Right ventricle myocardium inferior (tissue), 1 donor: ENCODE results near the gene RHBDF2. TPM values are rescaled to one million over a fixed set of nuclear protein-coding genes. Genes with fewer than 3 reads are reported as not detected.

Source experiments
- ATAC-seq: fragments of 200-7000 bp; cut with Tn5 transposase; one replicate; pipeline ENCODE4 v1.9.1; 2020; ENCODE audit warnings: mild to moderate bottlenecking, moderate library complexity
- DNase-seq: peaks from one replicate; pipeline ENCODE4 v3.0.0; 2021; ENCODE audit errors: missing footprints
- intact Hi-C: fragments of 100-400 bp; cut with DNase I; formaldehyde crosslinking; loops from one replicate; pipeline ENCODE4 v1.11.0; 2022
- total RNA-seq: library from RNA; stranded (reverse); fragmentation: NEBNext Ultra II Directional; extraction: Animal tissue kit (Norgen Biotek cat#: 25700); gene quantifications from one replicate; pipeline ENCODE4 v1.2.1, GENCODE V29; 2021
- donor health status: DM: no; HTN: yes; CAD: no; lungs with severe emphysema.

Gene RHBDF2
- total RNA-seq, 1 donor from 2014 or later = 17.9 TPM

GRCh38 chr17:76492989-76493501 lies 8.2 kb downstream of the RHBDF2 start:
- intact Hi-C loops = no loop called here
- ATAC-seq = peak; percentile 59
- DNase-seq = peak; percentile 92

- intact Hi-C loops = no loop called here
- DNase-seq (no peak), ATAC-seq (peak; percentile 25)
These were observed 8.9 kb downstream of the RHBDF2 start for GRCh38 chr17:76492123-76492988.

GRCh38 chr17:76491271-76492122 lies 9.7 kb downstream of the RHBDF2 start:
- intact Hi-C loops = no loop called here
- DNase-seq (peak; percentile 79), ATAC-seq (peak; percentile 41)

- DNase-seq (no peak), ATAC-seq (no peak)
- intact Hi-C loops = no loop called here
These were observed 11.0 kb downstream of the RHBDF2 start for GRCh38 chr17:76490112-76490710.

GRCh38 chr17:76487451-76488192 lies 13.6 kb downstream of the RHBDF2 start:
- ATAC-seq = no peak
- intact Hi-C loops = no loop called here

GRCh38 chr17:76485569-76485968 lies 15.7 kb downstream of the RHBDF2 start:
- peak; percentile 80 for DNase-seq
- ATAC-seq = peak; percentile 65
- intact Hi-C loops = no loop called here

More at GRCh38 chr17:76487451-76488192, 13.6 kb downstream of the RHBDF2 start:
- no peak for DNase-seq

GRCh38 chr17:76484228-76484725 lies 16.9 kb downstream of the RHBDF2 start:
- intact Hi-C loops = no loop called here
- DNase-seq (no peak), ATAC-seq (no peak)

- peak; percentile 36 for ATAC-seq
- intact Hi-C loops = no loop called here
- peak; percentile 64 for DNase-seq
These were observed 20.1 kb downstream of the RHBDF2 start for GRCh38 chr17:76481071-76481655.

- intact Hi-C loops = no loop called here
- no peak for ATAC-seq
- DNase-seq = peak; percentile 28
These were observed 20.6 kb downstream of the RHBDF2 start for GRCh38 chr17:76480632-76481031.

GRCh38 chr17:76479515-76480060 lies 21.6 kb downstream of the RHBDF2 start:
- DNase-seq (no peak), ATAC-seq (no peak)
- intact Hi-C loops = no loop called here

GRCh38 chr17:76478730-76479514 lies 22.3 kb downstream of the RHBDF2 start:
- peak; percentile 31 for DNase-seq
- intact Hi-C loops = no loop called here

GRCh38 chr17:76478097-76478496 lies 23.1 kb downstream of the RHBDF2 start:
- intact Hi-C loops = no loop called here
- DNase-seq (no peak), ATAC-seq (no peak)

More at GRCh38 chr17:76478730-76479514, 22.3 kb downstream of the RHBDF2 start:
- ATAC-seq = no peak

- ATAC-seq (no peak), DNase-seq (peak; percentile 32)
- intact Hi-C loops = no loop called here
These were observed 23.6 kb downstream of the RHBDF2 start for GRCh38 chr17:76477576-76477975.

GRCh38 chr17:76476736-76477135 lies 24.5 kb downstream of the RHBDF2 start:
- intact Hi-C loops = no loop called here
- no peak for ATAC-seq
- DNase-seq = peak; percentile 58

GRCh38 chr17:76475302-76475701 lies 25.9 kb downstream of the RHBDF2 start:
- ATAC-seq = no peak
- intact Hi-C loops = no loop called here
- DNase-seq = peak; percentile 27

GRCh38 chr17:76474894-76475293 lies 26.3 kb downstream of the RHBDF2 start:
- intact Hi-C loops = no loop called here
- DNase-seq (peak; percentile 67), ATAC-seq (no peak)

GRCh38 chr17:76474238-76474637 lies 27.0 kb downstream of the RHBDF2 start:
- DNase-seq (peak; percentile 32), ATAC-seq (no peak)
- intact Hi-C loops = no loop called here
